PFSK-1 (cell line): ENCODE data around the gene GMDS.

Source experiments
- FOXP2 ChIP-seq: optimal IDR thresholded peaks from 2 replicates; pipeline ENCODE3; 2011; ENCODE audit warnings: borderline replicate concordance, control low read depth, inconsistent platforms; ENCODE audit not compliant: insufficient read depth; ENCODE audit errors: extremely low read length, extremely low read depth
- POLR2AphosphoS5 ChIP-seq: IDR thresholded peaks from 2 replicates; pipeline ENCODE4 v1.6.1; 2012; ENCODE audit warnings: low read depth, mild to moderate bottlenecking, control low read depth, low read length, moderate library complexity
- TF ChIP-seq, protein P1 (sequence below), 2 experiments: IDR thresholded peaks; 2 replicates each; pipeline versions ENCODE4 v1.6.1 to v1.8.0; 2011 to 2012; ENCODE audit warnings: low read depth in 2 of 2, low read length in 2 of 2, control low read depth in 1 of 2, inconsistent platforms in 1 of 2, mild to moderate bottlenecking in 1 of 2, moderate library complexity in 1 of 2; ENCODE audit not compliant: insufficient read depth in 1 of 2

DNA sequence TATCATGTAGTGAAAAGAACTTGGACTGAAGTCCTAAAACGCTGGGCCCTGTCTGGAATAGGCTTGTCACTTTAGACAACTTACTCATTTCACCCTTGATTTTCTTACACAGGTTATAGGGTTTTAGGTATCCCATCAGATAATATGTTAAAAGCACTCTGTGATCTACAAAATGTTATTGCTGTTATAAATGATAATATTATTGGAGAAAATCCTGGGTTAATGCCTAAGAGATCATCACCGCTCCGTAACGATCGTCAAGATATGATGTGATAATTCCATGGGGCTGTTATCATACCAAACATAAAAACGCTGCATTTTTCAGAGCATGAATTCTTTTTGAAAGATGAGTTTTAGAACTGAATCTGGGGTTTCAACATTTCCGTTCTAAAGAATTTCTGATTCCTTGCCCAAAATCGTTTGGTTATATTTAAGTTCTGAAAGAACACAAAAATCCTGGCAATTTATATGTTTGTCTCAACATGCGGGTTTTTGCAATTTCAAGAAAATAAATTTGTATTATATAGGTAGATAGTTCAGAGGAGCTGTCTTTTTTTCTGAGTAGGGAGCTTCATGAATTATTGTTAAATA lies 480.9 kb downstream of the GMDS start:
- TF ChIP-seq POLR2AphosphoS5 (no peak), FOXP2 (no peak)
- TF ChIP-seq, protein P1, sequence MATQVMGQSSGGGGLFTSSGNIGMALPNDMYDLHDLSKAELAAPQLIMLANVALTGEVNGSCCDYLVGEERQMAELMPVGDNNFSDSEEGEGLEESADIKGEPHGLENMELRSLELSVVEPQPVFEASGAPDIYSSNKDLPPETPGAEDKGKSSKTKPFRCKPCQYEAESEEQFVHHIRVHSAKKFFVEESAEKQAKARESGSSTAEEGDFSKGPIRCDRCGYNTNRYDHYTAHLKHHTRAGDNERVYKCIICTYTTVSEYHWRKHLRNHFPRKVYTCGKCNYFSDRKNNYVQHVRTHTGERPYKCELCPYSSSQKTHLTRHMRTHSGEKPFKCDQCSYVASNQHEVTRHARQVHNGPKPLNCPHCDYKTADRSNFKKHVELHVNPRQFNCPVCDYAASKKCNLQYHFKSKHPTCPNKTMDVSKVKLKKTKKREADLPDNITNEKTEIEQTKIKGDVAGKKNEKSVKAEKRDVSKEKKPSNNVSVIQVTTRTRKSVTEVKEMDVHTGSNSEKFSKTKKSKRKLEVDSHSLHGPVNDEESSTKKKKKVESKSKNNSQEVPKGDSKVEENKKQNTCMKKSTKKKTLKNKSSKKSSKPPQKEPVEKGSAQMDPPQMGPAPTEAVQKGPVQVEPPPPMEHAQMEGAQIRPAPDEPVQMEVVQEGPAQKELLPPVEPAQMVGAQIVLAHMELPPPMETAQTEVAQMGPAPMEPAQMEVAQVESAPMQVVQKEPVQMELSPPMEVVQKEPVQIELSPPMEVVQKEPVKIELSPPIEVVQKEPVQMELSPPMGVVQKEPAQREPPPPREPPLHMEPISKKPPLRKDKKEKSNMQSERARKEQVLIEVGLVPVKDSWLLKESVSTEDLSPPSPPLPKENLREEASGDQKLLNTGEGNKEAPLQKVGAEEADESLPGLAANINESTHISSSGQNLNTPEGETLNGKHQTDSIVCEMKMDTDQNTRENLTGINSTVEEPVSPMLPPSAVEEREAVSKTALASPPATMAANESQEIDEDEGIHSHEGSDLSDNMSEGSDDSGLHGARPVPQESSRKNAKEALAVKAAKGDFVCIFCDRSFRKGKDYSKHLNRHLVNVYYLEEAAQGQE (IDR thresholded peaks at IDR 0.05; ENCODE audit: insufficient read depth in 1 of 2, low read depth in 2 of 2, low read length in 2 of 2) = no peak
